Activated naive CD8-positive, alpha-beta T cell treated with anti-CD3 and anti-CD28 coated beads, Interleukin-2, amount 50 U/mL, for 24 hours (primary cell): ENCODE data around the gene TTC23L.
"Not testable (repeated sequence)": the region's sequence is repeated elsewhere in the genome, so short reads cannot be mapped to it uniquely, and the experiment has no call there.

ENCODE experiments used
- ATAC-seq: fragments of 150-1000 bp; cut with Tn5 transposase; one replicate; pipeline ENCODE4 v1.10.0; 2021
- DNase-seq: peaks from one replicate; pipeline ENCODE4 v3.0.0; 2021
- H3K27ac Mint-ChIP-seq: one replicate; pipeline ENCODE4 v1.8.0; 2021; ENCODE audit warnings: mild to moderate bottlenecking, mixed read lengths
- H3K27me3 Mint-ChIP-seq: one replicate; pipeline ENCODE4 v1.8.0; 2021; ENCODE audit warnings: mixed read lengths
- H3K36me3 Mint-ChIP-seq: one replicate; pipeline ENCODE4 v1.8.0; 2021; ENCODE audit warnings: low read depth, mixed read lengths
- H3K4me1 Mint-ChIP-seq: one replicate; pipeline ENCODE4 v1.8.0; 2021; ENCODE audit warnings: mixed read lengths
- H3K4me3 Mint-ChIP-seq: one replicate; pipeline ENCODE4 v1.8.0; 2021; ENCODE audit warnings: mild to moderate bottlenecking, moderate library complexity, mixed read lengths
- H3K9me3 Mint-ChIP-seq: one replicate; pipeline ENCODE4 v1.8.0; 2021; ENCODE audit warnings: mixed read lengths

TTC23L gene

GRCh38 chr5:34822956-34823715 lies 15.8 kb upstream of the TTC23L start:
- H3K27ac Mint-ChIP-seq = no peak overlapping the region
- H3K36me3 Mint-ChIP-seq = no peaks in the 10 kb centered on the region
- ATAC-seq = no peak
- H3K4me3 Mint-ChIP-seq = no peak overlapping the region
- H3K9me3 Mint-ChIP-seq = no peaks in the 10 kb centered on the region
- H3K27me3 Mint-ChIP-seq = peaks cover 7% of the 10 kb centered on the region
- H3K4me1 Mint-ChIP-seq = no peaks in the 10 kb centered on the region
- no peak for DNase-seq

DNA sequence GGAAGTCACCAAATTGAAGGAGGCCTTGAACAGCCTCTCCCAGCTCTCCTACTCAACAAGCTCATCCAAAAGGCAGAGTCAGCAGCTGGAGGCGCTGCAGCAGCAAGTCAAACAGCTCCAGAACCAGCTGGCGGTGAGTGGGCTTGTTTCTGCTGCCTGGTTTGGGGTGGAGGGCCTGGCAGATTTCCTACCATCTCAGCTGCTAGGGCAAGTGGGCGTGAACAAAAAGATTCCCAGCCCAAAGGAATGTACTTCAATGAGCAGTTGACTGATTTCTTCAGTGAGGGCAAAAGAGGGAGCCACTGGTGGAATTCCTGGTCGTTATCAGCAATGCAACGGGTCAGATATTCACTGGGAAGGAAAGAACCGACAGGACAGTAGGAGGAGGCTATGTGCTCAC lies 12.6 kb upstream of the TTC23L start:
- no peak for ATAC-seq
- Mint-ChIP-seq H3K27ac (no peak overlapping the region), H3K9me3 (no peaks in the 10 kb centered on the region), H3K27me3 (peaks cover 7% of the 10 kb centered on the region), H3K36me3 (no peaks in the 10 kb centered on the region), H3K4me1 (no peaks in the 10 kb centered on the region), H3K4me3 (no peak overlapping the region)
- DNase-seq = no peak

DNA sequence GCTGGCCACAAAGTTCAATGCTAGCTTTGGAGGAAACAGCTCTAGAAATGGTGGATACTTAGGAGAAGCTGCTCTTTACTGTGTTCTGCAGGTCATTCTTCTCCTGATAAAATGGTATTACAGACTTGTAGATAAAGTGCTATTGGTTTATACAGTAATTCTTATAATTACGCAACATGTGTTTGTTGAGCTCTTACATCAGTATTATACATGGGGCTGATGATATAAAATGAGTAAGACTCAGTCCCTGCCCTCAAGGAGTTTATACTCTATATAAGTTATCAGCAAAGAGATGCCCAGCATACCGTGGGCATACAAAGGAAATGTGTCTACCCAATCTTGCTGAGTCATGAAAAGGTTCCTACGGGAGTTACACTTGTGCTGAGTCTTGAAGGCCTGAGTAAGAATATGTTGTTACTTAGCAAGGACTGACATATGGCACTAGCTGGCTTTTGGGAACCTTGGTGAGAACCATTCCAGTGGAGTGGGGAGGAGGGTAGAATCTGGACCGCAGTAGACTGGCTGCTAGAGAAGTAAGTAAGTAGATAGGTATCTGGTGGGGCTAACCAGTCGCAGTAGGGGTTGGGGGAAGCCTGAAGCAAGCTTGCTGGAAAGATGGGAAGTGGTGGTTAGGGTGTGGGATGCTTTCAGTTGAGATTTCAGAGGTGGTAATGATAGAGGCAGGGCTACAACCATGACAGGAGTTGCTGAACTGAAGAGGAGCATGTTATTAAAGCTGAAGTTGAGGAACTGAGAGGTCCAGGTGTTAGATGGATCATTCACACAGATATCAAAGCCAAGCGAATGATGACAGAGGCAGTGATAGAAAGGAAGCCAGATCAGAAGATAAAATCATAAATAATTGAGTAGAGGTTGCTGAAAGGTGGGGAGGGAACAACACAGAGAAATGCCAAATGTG lies 11.1 kb upstream of the TTC23L start:
- no peaks in the 10 kb centered on the region for H3K9me3 Mint-ChIP-seq
- no peak for DNase-seq
- H3K36me3 Mint-ChIP-seq = no peaks in the 10 kb centered on the region
- H3K4me1 Mint-ChIP-seq = no peaks in the 10 kb centered on the region
- H3K4me3 Mint-ChIP-seq = no peak overlapping the region
- no peak for ATAC-seq
- H3K27me3 Mint-ChIP-seq = peaks cover 7% of the 10 kb centered on the region
- H3K27ac Mint-ChIP-seq = no peak overlapping the region

- H3K27ac Mint-ChIP-seq, H3K4me1 Mint-ChIP-seq, H3K9me3 Mint-ChIP-seq, H3K27me3 Mint-ChIP-seq, ATAC-seq, DNase-seq, H3K4me3 Mint-ChIP-seq, H3K36me3 Mint-ChIP-seq: not testable (repeated sequence)
Measured at GRCh38 chr5:34830827-34831226, 8.1 kb upstream of the TTC23L start.

GRCh38 chr5:34831303-34831702 lies 7.7 kb upstream of the TTC23L start:
- Mint-ChIP-seq H3K27me3 (peaks cover 2% of the 10 kb centered on the region), H3K9me3 (no peaks in the 10 kb centered on the region), H3K36me3 (no peaks in the 10 kb centered on the region), H3K27ac (no peak overlapping the region), H3K4me1 (no peaks in the 10 kb centered on the region), H3K4me3 (no peak overlapping the region)
- ATAC-seq (no peak), DNase-seq (no peak)

DNA sequence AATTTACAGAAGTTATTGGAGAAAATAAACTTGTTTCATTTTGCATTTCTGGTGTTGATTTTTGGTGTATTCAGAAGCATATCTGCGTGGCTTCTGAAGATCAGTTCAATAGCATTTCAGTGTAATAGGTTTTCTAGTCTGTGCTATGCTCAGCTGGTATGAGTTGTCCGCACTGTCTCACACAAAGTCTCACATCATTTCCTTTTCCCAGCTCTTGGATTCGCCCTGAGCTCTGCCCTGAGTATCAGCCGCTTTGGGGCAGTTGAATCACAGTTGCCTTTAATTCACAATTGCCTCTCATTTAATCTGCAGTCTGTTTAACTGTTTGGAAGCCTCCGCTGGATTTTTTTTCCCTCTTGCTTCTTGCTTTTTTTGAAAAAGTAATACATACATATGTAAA lies 6.4 kb upstream of the TTC23L start:
- ATAC-seq (no peak), DNase-seq (no peak)
- H3K27me3 Mint-ChIP-seq = no peaks in the 10 kb centered on the region
- H3K36me3 Mint-ChIP-seq = no peaks in the 10 kb centered on the region
- H3K9me3 Mint-ChIP-seq = no peaks in the 10 kb centered on the region
- H3K4me1 Mint-ChIP-seq = no peaks in the 10 kb centered on the region
- H3K4me3 Mint-ChIP-seq = no peak overlapping the region
- no peak overlapping the region for H3K27ac Mint-ChIP-seq

DNA sequence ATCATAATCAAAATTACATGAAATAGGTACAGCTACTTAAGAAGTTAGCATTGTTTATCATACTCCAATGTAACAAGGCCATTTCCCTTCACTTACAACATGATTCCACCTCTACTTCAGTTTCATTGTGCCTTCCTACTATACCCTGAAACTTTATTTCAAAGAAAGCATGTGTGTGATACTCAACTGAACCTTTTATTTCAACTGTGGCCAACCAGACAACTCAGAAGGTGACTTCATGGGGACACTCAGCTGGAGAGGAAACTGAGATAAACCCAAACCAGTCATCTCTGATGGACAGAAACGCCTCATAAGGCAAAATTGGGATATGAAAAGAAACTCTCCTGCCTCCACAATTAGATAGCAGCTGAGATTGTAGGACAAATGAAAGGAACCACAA lies 5.9 kb upstream of the TTC23L start:
- Mint-ChIP-seq H3K4me3 (no peak overlapping the region), H3K9me3 (no peaks in the 10 kb centered on the region), H3K4me1 (no peaks in the 10 kb centered on the region), H3K27me3 (no peaks in the 10 kb centered on the region), H3K27ac (no peak overlapping the region), H3K36me3 (no peaks in the 10 kb centered on the region)
- ATAC-seq = no peak
- DNase-seq = no peak

DNA sequence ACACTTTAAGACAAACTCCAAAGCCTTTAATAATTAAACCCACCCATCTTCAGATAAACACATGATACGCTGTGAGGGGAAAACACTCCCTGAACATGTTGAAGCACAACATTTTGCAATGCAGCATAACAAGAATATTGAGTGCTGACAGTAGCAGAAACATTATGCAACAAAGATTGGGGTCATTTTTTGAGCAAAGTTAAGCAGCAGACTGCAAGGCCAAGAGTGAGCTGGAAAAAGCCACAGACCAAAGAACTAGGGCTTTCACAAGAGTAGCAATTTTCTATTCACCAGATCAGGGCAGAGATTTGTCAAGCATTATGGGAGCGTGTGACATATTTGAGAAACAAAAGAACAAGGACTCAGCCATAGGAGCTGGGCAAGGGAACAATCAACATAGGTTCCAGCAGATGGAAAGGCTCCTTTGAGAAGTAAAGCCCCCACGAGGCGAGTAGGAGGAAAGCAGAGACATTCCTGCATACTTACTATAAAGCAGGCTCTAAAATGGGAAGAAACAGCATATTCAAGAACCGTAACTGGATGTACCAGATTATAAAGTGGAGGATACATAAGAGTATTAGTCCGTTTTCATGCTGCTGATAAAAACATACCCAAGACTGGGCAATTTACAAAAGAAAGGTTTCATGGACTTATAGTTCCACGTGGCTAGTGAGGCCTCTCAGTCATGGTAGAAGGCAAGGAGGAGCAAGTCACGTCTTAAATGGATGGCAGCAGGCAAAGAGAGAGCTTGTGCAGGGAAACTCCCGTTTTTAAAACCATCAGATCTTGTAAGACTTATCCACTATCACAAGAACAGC lies 4.8 kb upstream of the TTC23L start:
- ATAC-seq (no peak), DNase-seq (no peak)
- Mint-ChIP-seq H3K36me3 (no peaks in the 10 kb centered on the region), H3K4me3 (no peak overlapping the region), H3K4me1 (no peaks in the 10 kb centered on the region), H3K27me3 (no peaks in the 10 kb centered on the region), H3K9me3 (no peaks in the 10 kb centered on the region), H3K27ac (no peak overlapping the region)

DNA sequence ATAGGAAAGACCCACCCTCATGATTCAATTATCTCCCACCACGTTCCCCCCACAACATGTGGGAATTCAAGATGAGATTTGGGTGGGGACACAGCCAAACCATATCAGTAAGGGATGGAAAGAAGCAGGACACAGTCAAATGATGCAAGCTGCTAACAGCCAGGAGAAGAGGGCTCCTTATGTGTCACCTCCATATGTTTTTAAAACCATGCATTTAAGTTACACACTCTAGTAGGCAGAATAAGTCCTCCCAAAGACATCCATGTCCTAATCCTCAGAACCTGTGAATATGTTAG lies 4.2 kb upstream of the TTC23L start:
- Mint-ChIP-seq H3K4me3 (no peak overlapping the region), H3K9me3 (no peaks in the 10 kb centered on the region), H3K4me1 (peaks cover 5% of the 10 kb centered on the region), H3K27me3 (no peaks in the 10 kb centered on the region), H3K27ac (no peak overlapping the region), H3K36me3 (no peaks in the 10 kb centered on the region)
- DNase-seq = no peak
- no peak for ATAC-seq

DNA sequence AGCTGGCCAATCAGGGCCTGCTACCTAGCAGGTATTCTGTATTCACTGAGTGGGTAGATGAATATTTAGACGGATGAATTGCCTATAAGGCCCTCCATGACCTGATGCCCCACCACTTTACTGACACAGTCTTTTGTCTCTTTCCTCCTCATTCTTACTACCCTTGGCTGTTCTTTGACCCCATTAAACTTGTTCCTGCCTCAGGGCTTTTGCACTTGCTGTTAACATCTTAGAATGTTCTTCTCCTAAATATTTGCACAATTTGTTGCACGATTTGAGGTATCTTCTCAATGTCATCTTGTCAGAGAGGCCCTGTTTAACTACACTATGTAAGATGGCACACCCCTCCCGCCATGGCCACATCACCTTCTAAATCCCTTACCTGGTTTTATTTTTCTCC lies 3.3 kb upstream of the TTC23L start:
- DNase-seq = no peak
- no peaks in the 10 kb centered on the region for H3K9me3 Mint-ChIP-seq
- no peaks in the 10 kb centered on the region for H3K36me3 Mint-ChIP-seq
- H3K27me3 Mint-ChIP-seq = no peaks in the 10 kb centered on the region
- H3K4me1 Mint-ChIP-seq = peaks cover 7% of the 10 kb centered on the region
- H3K27ac Mint-ChIP-seq = no peak overlapping the region
- ATAC-seq = no peak
- H3K4me3 Mint-ChIP-seq = no peak overlapping the region

DNA sequence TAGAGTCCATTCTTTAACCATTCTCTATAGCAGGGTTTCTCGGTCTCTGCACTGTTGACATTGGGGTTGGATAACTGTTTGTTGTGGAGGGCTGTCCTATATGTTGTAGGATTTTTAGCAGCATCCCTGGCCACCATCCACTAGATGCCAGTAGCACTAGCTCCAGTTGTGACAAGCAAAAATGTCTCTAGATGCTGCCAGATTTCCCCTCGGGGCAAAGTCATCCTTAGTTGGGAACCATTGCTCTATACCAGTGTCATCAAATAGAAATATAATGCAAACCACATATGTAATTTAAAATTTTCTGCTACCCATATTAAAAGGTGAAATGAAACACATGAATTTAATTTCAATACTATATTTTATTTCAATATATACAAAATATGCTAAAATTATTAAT lies 2.9 kb downstream of the TTC23L start:
- Mint-ChIP-seq H3K9me3 (no peaks in the 10 kb centered on the region), H3K27ac (no peak overlapping the region), H3K36me3 (no peaks in the 10 kb centered on the region), H3K4me3 (no peak overlapping the region), H3K4me1 (peaks cover 7% of the 10 kb centered on the region), H3K27me3 (peaks cover 3% of the 10 kb centered on the region)
- ATAC-seq = no peak
- DNase-seq = no peak

DNA sequence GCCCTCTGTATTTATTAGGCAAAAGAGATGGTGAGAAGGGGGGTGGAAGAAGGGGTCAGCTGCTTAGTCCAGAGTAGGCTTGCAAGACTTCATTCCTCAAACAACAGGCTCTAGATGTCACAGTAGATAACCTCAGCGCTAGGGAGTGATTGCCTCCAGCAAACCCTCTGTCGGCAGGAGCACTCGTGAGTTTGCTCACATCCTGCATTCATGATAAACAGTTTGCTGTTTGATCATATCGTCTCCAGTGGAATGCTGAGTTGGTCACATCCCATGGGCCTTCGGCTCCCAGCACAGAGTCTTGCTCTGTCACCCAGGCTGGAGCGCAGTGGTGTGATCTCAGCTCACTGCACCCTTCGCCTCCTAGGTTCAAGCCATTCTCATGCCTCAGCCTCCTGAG lies 3.6 kb downstream of the TTC23L start:
- Mint-ChIP-seq H3K9me3 (no peaks in the 10 kb centered on the region), H3K4me1 (peaks cover 7% of the 10 kb centered on the region), H3K36me3 (no peaks in the 10 kb centered on the region), H3K4me3 (no peak overlapping the region), H3K27ac (no peak overlapping the region), H3K27me3 (peaks cover 3% of the 10 kb centered on the region)
- DNase-seq (no peak), ATAC-seq (no peak)

DNA sequence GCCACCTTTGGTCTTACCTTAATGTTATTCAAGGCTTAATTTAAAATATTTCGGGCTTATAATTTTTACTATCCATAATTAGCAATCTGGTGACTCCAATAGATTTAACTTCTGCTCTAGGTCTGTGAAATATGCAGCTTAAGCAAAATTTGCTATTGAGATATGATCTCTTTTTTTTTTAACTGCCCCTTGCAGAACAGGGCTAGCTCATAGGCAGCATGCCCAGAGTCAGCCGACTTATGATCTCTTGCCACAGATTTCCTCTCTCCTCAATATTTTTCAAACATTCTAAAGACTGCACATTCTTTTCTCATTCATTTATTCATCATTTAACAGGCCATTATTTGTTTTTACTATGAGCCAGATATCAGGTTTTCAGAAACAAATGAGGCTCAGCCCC lies 4.5 kb downstream of the TTC23L start:
- ATAC-seq = no peak
- no peaks in the 10 kb centered on the region for H3K36me3 Mint-ChIP-seq
- H3K4me3 Mint-ChIP-seq = no peak overlapping the region
- peaks cover 4% of the 10 kb centered on the region for H3K27me3 Mint-ChIP-seq
- no peaks in the 10 kb centered on the region for H3K9me3 Mint-ChIP-seq
- H3K4me1 Mint-ChIP-seq = peaks cover 7% of the 10 kb centered on the region
- no peak for DNase-seq
- H3K27ac Mint-ChIP-seq = no peak overlapping the region

GRCh38 chr5:34844106-34844505 lies 5.1 kb downstream of the TTC23L start:
- DNase-seq (no peak), ATAC-seq (no peak)
- Mint-ChIP-seq H3K4me1 (peaks cover 7% of the 10 kb centered on the region), H3K9me3 (no peaks in the 10 kb centered on the region), H3K27me3 (peaks cover 6% of the 10 kb centered on the region), H3K36me3 (no peaks in the 10 kb centered on the region), H3K4me3 (no peak overlapping the region), H3K27ac (no peak overlapping the region)

DNA sequence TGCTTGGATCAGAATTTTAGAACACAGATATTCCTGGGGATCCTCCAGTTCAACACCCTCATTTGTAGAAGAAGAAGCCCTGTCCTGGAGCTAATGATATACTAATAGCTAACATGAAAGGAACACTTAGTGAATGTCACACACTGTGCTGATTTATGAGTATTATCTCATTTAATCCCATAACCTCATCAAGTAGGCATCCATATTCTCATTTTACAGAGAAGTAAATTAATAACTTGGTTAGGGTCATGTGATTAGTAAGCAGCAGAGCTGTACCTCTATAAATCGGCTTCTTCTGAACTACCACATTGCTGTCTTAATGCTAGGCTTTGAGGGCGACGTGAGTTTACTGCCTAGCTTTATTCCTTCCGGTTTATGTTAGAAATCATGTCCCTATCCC lies 6.0 kb downstream of the TTC23L start:
- Mint-ChIP-seq H3K4me1 (no peaks in the 10 kb centered on the region), H3K36me3 (no peaks in the 10 kb centered on the region), H3K4me3 (no peak overlapping the region), H3K9me3 (no peaks in the 10 kb centered on the region), H3K27me3 (peaks cover 6% of the 10 kb centered on the region), H3K27ac (no peak overlapping the region)
- no peak for DNase-seq
- no peak for ATAC-seq
